Subcutaneous adipose tissue (tissue), 4 donors: ENCODE results near the gene NAALADL2. TPM values are rescaled to one million over a fixed set of nuclear protein-coding genes. Genes with fewer than 3 reads are reported as not detected.

Experiments used
- CTCF ChIP-seq: fragments of 450-650 bp; IDR thresholded peaks from one replicate; pipeline ENCODE4 v1.5.1; 2016; ENCODE audit warnings: low read depth, mild to moderate bottlenecking, control low read depth, antibody characterized with exemption, moderate library complexity
- total RNA-seq, 4 donors: library from RNA; depleted of rRNA; stranded (reverse); fragments of >200 nt; gene quantifications; one replicate each; pipeline ENCODE4 v1.1.0, GENCODE V29; 2016

The NAALADL2 gene
- total RNA-seq, 4 donors from 2014 or later: 9.4 to 18.1 (median 11.8) TPM

DNA sequence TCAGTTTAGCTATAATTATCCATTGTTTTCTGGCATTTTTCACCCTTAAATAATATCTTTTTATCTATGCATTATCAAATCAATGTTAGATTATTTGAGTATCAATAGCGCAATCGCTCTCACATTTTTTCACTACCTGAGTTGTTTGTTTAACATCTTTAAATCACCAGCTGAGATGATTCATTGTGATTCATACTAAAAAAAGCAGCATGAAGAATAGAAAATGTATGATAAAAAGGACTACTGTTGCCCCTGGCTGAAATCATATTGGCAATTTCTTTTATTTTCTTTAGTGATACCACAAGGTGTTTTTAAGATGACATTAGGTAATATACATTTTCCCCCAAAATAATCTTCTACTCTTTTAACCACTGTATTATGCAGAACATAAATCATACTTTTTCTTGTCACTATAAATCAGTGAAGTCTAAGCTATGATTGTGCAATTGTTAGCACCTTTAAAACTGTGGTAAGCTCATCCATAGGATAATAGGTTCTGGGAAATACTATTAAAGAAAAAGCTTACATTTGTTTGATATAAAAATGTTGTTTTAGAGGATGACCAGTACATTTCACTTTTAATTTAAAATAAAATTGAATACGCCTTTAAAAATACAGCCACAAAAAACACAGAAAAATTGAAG lies 889.1 kb downstream of the NAALADL2 start:
- TF ChIP-seq CTCF: no peak

GRCh38 chr3:175749981-175750380 lies 890.8 kb downstream of the NAALADL2 start:
- no peak for TF ChIP-seq CTCF

GRCh38 chr3:175751089-175751488 lies 892.0 kb downstream of the NAALADL2 start:
- TF ChIP-seq CTCF: no peak

- TF ChIP-seq CTCF: no peak
Observed at GRCh38 chr3:175763948-175764347, 904.8 kb downstream of the NAALADL2 start.

- TF ChIP-seq CTCF: no peak
Observed at GRCh38 chr3:175764722-175765121, 905.6 kb downstream of the NAALADL2 start.

GRCh38 chr3:175770426-175770825 lies 911.3 kb downstream of the NAALADL2 start:
- TF ChIP-seq CTCF: no peak

GRCh38 chr3:175777495-175777894 lies 918.4 kb downstream of the NAALADL2 start:
- TF ChIP-seq CTCF: no peak
